Right cardiac atrium (tissue), 5 donors: ENCODE results near the gene TREML2. TPM values are rescaled to one million over a fixed set of nuclear protein-coding genes. Genes with fewer than 3 reads are reported as not detected.

Experiments
- ATAC-seq, 2 donors: fragments of 200-7000 bp; cut with Tn5 transposase; one replicate each; pipeline versions ENCODE4 v1.8.0 to v1.9.1; 2020; ENCODE audit warnings: moderate library complexity in 2 of 2, mild to moderate bottlenecking in 1 of 2
- DNase-seq, 3 donors: peaks; one replicate each; pipeline ENCODE4 v3.0.0-alpha.2; 2020
- H3K27ac ChIP-seq: one replicate; pipeline ENCODE4 v1.5.1; 2013; ENCODE audit warnings: mild to moderate bottlenecking, low read length, control low read depth, moderate library complexity
- H3K27me3 ChIP-seq: one replicate; pipeline ENCODE4 v1.6.1; 2013; ENCODE audit not compliant: control insufficient read depth, insufficient read depth
- H3K4me1 ChIP-seq: one replicate; pipeline ENCODE4 v1.6.1; 2013; ENCODE audit warnings: low read length; ENCODE audit not compliant: control insufficient read depth, insufficient read depth
- H3K4me3 ChIP-seq: one replicate; pipeline ENCODE4 v1.5.1; 2013; ENCODE audit warnings: low read length, control low read depth
- H3K9me3 ChIP-seq: one replicate; pipeline ENCODE4 v1.6.1; 2013; ENCODE audit warnings: low read length; ENCODE audit not compliant: control insufficient read depth
- WGBS: extraction: QIAGEN DNeasy Blood & Tissue Kit; methylation state at CpG from one replicate; pipeline ENCODE4 v1.1.7; 2013; 5-methylcytosine and 5-hydroxymethylcytosine counted together
- intact Hi-C, 4 donors: fragments of 100-400 bp; cut with DNase I; formaldehyde crosslinking; loops; one replicate each; pipeline versions ENCODE4 v1.11.0 to v1.14.0; 2022 to 2023
- polyA plus RNA-seq: library from polyadenylated mRNA; stranded (reverse); fragments of 200-250 nt; gene quantifications from one replicate; pipeline ENCODE4 v1.2.3, GENCODE V29; 2013
- total RNA-seq, 4 donors: library from RNA; stranded (reverse); fragmentation: NEBNext Ultra II Directional; extraction: Animal tissue kit (Norgen Biotek cat#: 25700); gene quantifications; one replicate each; pipeline ENCODE4 v1.2.1, GENCODE V29; 2021
- donor health status: healthy with polysubstance abuse.
- donor health status: DM: no; HTN: yes; CAD: no.
- donor health status: DM: no; HTN: no; CAD: no.
- donor health status: DM: no; HTN: yes; CAD: no; lungs with severe emphysema.
- donor health status: DM: yes; HTN: yes; CAD: no.

The TREML2 gene
- total and polyA plus RNA-seq, 5 donors: 0.02 to 0.15 TPM; not detected in 3

- intact Hi-C loops: no loop called here
- ATAC-seq: no peak
- H3K27me3 ChIP-seq: no peaks in the 10 kb centered on the region
- H3K9me3 ChIP-seq: no peaks in the 10 kb centered on the region
- WGBS: 80% methylated on average over 2 of the region's 2 CpGs
- no peaks in the 10 kb centered on the region for H3K4me1 ChIP-seq
- no peak overlapping the region for H3K4me3 ChIP-seq
- no peak overlapping the region for H3K27ac ChIP-seq
- no peak for DNase-seq
Observed at GRCh38 chr6:41174610-41175009, 26.3 kb downstream of the TREML2 start.

GRCh38 chr6:41171908-41172307, 29.0 kb downstream of the TREML2 start:
- Histone ChIP-seq H3K4me3 (no peak overlapping the region), H3K27ac (no peak overlapping the region), H3K9me3 (no peaks in the 10 kb centered on the region), H3K4me1 (no peaks in the 10 kb centered on the region), H3K27me3 (no peaks in the 10 kb centered on the region)
- intact Hi-C loops: no loop called here
- no peak for ATAC-seq
- DNase-seq: no peak
- 30% methylated on average over 3 of the region's 3 CpGs for WGBS

DNA sequence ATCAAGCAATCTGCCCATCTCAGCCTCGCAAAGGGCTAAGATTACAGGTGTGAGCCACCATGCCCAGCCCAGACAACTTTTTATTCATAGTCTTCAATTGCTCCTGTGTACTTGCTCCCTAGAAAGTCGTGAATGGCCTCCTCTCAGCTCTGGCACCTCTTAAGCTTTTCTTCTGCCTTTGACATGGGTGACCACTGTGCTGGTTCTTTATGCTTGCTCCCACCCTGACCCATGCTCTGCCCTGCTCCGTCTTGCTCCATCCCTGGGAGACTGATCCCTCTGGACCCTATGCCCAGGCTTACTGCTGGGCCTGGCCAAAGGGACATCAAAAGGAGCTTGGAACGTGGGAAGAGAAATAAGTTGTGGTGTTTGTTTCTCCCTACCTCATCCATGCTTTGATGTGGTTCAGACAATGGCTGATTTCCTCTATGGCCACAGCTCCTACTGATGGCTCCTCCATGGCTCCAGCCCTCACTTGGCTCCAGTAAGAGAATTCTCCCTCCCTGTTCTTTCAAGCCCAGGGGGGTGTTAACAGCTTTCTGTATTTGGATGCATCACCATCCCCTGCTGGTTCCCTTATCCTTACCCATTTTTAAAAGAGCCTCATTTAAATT, 30.3 kb downstream of the TREML2 start:
- H3K27ac ChIP-seq: no peak overlapping the region
- WGBS: 62% methylated on average over 4 of the region's 4 CpGs
- intact Hi-C loops: no loop called here
- no peaks in the 10 kb centered on the region for H3K27me3 ChIP-seq
- ATAC-seq (no peak), DNase-seq (no peak)
- H3K4me3 ChIP-seq: no peak overlapping the region
- no peaks in the 10 kb centered on the region for H3K4me1 ChIP-seq
- H3K9me3 ChIP-seq: no peaks in the 10 kb centered on the region

GRCh38 chr6:41167173-41167963, 33.6 kb downstream of the TREML2 start:
- 62% methylated on average over 5 of the region's 5 CpGs for WGBS
- no peak for ATAC-seq
- intact Hi-C loops: no loop called here
- no peaks in the 10 kb centered on the region for H3K4me1 ChIP-seq
- DNase-seq: peak in 1 of 3 donors; percentile 44
- H3K27me3 ChIP-seq: no peaks in the 10 kb centered on the region
- H3K27ac ChIP-seq: no peak overlapping the region
- H3K4me3 ChIP-seq: no peak overlapping the region
- H3K9me3 ChIP-seq: no peaks in the 10 kb centered on the region

- DNase-seq (no peak), ATAC-seq (no peak)
- Histone ChIP-seq H3K27ac (no peak overlapping the region), H3K4me1 (no peaks in the 10 kb centered on the region), H3K9me3 (no peaks in the 10 kb centered on the region), H3K4me3 (no peak overlapping the region), H3K27me3 (no peaks in the 10 kb centered on the region)
- intact Hi-C loops: no loop called here
- 74% methylated on average over 4 of the region's 4 CpGs for WGBS
Observed at GRCh38 chr6:41164551-41165120, 36.3 kb downstream of the TREML2 start.

GRCh38 chr6:41163419-41163717, 37.6 kb downstream of the TREML2 start:
- intact Hi-C loops: no loop called here
- Histone ChIP-seq H3K4me3 (no peak overlapping the region), H3K4me1 (no peaks in the 10 kb centered on the region), H3K9me3 (no peaks in the 10 kb centered on the region), H3K27me3 (no peaks in the 10 kb centered on the region), H3K27ac (no peak overlapping the region)
- DNase-seq (no peak), ATAC-seq (no peak)
- 95% methylated on average over 1 of the region's 1 CpG for WGBS

GRCh38 chr6:41162687-41163418, 38.1 kb downstream of the TREML2 start, which contains the start of gene TREM2:
Gene TREM2, minus strand, starts transcription at chr6:41163116. Its CDS starts 34 bp downstream, at chr6:41163082.
- WGBS: 73% methylated on average over 10 of the region's 10 CpGs
- Histone ChIP-seq H3K27me3 (no peaks in the 10 kb centered on the region), H3K4me3 (no peak within 1 kb of the TSS), H3K9me3 (no peaks in the 10 kb centered on the region), H3K27ac (no peak within 1 kb of the TSS), H3K4me1 (no peaks in the 10 kb centered on the region)
- ATAC-seq (peak; percentile 17 to 58), DNase-seq (peak in 1 of 3 donors; percentile 50)
- intact Hi-C loops: no loop called here

DNA sequence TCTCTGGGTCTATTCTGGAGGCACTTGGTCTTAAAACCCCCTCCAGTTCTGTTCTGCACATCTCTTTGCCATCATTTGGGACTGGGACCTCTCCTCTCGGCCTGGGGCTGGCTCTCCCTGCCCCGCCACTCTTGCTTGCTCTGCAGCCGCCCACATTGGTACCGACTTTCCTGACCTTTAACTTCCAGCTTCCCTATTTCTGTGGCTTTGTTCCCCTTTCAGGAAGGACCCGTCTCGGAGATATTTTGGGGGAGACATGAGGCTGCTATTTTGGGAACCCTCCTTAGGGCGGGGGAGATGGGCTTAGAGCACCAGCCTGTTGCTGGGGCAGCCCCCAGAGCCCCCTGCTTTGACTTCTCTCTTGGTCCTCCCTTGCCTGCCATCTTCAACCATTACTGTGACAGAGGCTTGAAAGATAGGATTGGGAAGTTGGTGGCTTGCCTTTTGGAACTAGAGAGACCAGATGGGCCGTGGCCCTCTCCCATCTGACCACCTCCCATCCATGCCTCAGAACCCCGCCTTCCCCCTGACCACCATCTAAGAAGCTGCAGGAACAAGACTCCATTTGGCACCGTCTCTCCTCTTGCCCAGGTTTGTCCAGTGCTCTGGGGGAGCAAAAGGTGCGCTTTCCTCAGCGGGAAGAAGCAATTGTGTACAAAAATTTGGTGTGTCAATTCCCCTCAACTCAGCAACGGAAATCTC, 38.9 kb downstream of the TREML2 start:
- 69% methylated on average over 13 of the region's 13 CpGs for WGBS
- H3K4me3 ChIP-seq: no peak overlapping the region
- H3K4me1 ChIP-seq: no peaks in the 10 kb centered on the region
- ATAC-seq (no peak), DNase-seq (no peak)
- intact Hi-C loops: no loop called here
- H3K27ac ChIP-seq: no peak overlapping the region
- no peaks in the 10 kb centered on the region for H3K27me3 ChIP-seq
- H3K9me3 ChIP-seq: no peaks in the 10 kb centered on the region

DNA sequence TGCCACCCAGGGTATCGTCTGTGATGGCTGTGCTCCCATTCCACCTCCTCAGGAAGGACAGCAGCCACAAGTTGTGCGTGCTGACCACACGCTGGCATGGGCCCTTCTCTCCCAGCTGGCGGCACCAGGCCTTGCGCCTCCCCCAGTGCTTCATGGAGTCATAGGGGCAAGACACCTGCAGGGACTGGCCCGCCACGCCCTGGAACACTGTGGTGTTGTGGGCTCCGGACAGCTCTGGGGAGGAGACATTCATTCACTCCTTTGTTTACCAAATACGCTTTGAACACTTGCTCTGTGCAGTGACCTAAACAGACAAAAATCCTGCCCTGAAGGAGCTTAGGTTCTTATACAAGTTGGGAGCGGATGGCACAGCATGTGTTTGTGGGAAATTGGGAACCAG, 39.6 kb downstream of the TREML2 start:
- WGBS: 88% methylated on average over 10 of the region's 10 CpGs
- no peaks in the 10 kb centered on the region for H3K27me3 ChIP-seq

GRCh38 chr6:41160933-41161332, 40.0 kb downstream of the TREML2 start:
- Histone ChIP-seq H3K4me1 (no peaks in the 10 kb centered on the region), H3K9me3 (no peaks in the 10 kb centered on the region), H3K27me3 (no peaks in the 10 kb centered on the region), H3K4me3 (no peak overlapping the region), H3K27ac (no peak overlapping the region)
- DNase-seq (no peak), ATAC-seq (no peak)
- intact Hi-C loops: no loop called here
- WGBS: 71% methylated on average over 3 of the region's 3 CpGs

More for the DNA sequence above, 39.6 kb downstream of the TREML2 start:
- Histone ChIP-seq H3K4me1 (no peaks in the 10 kb centered on the region), H3K9me3 (no peaks in the 10 kb centered on the region), H3K4me3 (no peak overlapping the region), H3K27ac (no peak overlapping the region)
- intact Hi-C loops: no loop called here
- no peak for DNase-seq
- no peak for ATAC-seq
